Measurements from ENCODE around the gene PITPNC1.
A peak's percentile ranks its signal among the peaks of the same experiment; 100 is the strongest.
"Not testable (repeated sequence)": the region's sequence is repeated elsewhere in the genome, so short reads cannot be mapped to it uniquely, and the experiment has no call there.

The PITPNC1 gene

DNA sequence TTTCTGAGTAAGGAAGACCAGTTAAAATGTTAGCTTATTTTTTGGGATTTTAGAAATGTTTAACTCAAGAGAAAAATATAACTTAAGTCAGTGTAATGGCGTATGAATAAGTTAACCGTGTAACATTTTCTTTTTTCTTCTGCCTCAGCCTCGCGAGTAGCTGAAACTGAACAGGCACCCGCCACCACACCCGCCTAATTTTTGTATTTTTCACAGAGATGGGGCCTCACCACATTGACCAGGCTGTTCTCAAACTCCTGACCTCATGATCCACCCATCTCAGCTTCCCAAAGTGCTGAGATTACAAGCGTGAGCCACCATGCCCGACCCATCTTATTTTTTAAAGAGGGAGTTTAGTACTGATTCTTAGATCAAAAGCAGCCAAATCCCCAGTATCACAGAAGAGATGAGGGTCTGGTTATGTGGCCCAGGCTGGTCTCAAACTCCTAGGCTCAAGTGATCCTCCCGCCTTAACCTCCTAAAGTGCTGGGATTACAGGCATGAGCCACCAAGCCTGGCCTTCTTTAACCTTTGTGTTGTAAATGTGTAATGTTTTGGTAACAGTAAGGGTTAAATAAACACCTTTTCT is 16.8 kb downstream of the PITPNC1 start:
- no peak for DNase-seq (ENCODE audit: low read depth in 2 of 3, low spot score in 1 of 3)

DNA sequence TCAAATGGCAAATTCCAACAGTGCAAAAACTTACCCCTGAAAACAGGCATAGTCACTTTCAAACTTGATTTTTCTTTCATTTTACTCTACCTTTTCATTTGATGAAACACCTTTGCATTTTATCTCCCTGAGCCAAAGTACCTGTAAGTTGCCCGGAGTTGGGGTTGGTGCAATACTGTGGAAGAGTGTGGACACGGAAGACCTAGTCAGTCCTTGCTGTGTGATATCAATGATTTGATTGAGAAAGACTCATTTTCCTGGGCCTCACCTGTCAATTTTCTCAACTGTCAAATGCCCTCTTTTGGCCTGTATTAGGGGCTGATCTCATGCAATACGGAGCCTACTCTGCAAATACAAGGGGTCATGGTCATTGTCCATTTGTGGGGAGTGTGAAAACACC is 22.6 kb downstream of the PITPNC1 start:
- DNase-seq (ENCODE audit: low read depth in 2 of 3, low spot score in 1 of 3): no peak

DNA sequence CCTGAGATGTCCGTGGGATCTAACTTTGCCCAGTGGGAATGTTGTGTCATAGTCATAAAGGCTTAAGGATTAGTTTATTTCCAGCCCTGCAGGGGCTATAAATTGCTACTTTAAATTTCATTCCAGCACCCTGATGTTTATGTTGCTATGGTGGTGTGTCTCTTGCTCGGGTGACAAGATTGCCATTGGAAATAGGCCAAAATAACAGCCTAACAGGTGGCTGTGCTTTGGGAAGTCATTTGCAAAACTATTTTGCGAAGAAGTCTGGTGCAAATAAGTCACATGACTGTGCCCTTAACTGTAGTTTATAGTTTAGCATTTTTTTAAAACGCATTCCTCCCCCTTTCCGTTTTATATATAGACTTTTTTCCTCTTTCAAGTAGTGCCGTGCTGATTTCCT is 23.1 kb downstream of the PITPNC1 start:
- no peak for DNase-seq (ENCODE audit: low read depth in 2 of 3, low spot score in 1 of 3)

- no peak for DNase-seq (ENCODE audit: low read depth in 2 of 3, low spot score in 1 of 3)
These were observed 24.0 kb downstream of the PITPNC1 start for GRCh38 chr17:67401106-67401505.

DNA sequence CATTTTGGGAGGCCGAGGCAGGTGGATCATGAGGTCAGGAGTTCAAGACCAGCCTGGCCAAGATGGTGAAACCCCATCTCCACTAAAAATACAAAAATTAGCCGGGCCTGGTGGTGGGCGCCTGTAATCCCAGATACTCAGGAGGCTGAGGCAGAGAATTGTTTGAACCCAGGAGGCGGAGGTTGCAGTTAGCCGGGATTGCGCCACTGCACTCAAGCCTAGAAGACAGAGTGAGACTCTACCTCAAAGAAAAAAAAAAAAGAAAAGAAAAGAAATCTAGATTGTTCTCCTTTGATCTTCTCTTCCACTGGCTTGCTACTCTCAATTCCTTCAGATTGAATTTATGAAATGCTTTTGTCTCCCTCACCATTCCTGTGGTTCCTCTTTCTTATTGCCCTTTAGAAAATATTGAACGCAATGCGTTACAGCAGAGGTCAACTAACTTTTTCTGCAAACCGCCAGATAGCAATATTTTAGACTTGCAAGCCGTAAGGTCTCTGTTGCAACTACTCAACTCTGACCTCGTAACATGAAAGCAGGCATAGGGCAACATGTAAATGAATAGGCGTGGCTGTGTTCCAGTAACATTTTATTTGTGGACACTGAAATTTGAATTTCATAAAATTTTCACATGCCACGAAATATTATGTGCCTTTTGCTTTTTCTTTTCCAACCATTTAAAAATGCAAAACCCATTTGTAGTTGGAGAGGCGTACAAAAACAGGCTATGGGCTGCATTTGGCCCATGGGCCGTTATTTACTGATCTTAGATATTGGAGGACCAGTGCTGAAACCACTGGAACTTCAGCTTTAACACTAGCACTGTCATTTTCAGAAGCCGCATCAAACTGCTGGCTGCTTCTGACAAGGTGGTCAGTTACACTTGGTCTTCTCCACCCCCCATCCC is 24.8 kb downstream of the PITPNC1 start:
- DNase-seq (ENCODE audit: low read depth in 2 of 3, low spot score in 1 of 3): no peak

GRCh38 chr17:67403065-67403464 is 26.0 kb downstream of the PITPNC1 start:
- no peak for DNase-seq (ENCODE audit: low read depth in 2 of 3, low spot score in 1 of 3)

DNA sequence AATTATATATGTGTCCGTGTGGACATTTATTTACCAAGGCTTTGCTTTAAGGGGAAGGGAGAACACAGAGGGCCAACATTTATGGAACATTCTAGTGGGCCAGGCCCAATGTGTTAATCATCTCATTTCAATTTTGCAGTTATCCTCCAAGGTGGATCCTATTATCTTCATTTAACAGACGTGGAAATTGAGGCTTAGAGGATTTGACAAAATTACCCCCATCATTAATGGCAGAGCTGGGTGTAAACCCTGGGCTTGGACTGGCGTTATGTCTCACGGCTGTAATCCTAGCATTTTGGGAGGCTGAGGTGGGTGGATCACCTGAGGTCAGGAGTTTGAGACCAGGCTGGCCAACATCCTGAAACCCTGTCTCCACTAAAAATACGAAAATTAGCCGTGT is 26.4 kb downstream of the PITPNC1 start:
- no peak for DNase-seq (ENCODE audit: low read depth in 2 of 3, low spot score in 1 of 3)

GRCh38 chr17:67408455-67408830 is 31.4 kb downstream of the PITPNC1 start:
- not testable (repeated sequence) for DNase-seq (ENCODE audit: low read depth in 2 of 3, low spot score in 1 of 3)

DNA sequence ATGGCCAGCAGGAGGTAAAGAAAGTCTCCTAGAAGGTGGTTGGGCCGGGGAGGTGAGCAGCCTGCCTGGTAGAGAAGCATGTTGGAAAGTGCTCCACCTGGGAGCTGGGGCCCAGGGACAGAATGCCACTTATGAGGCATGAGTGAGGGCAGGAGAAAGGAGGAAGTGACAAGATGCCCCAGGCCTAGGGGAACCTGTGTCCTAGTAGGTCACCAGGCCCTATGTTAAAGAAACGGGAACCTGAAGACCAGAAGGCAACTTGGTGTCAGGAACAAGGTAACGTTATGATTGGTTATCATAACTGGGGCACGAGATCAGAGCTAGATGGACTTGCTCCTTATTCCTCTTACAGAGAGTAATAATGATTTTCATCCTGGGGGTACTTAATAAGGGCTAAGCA is 34.3 kb downstream of the PITPNC1 start:
- DNase-seq (ENCODE audit: low read depth in 2 of 3, low spot score in 1 of 3): no peak

DNA sequence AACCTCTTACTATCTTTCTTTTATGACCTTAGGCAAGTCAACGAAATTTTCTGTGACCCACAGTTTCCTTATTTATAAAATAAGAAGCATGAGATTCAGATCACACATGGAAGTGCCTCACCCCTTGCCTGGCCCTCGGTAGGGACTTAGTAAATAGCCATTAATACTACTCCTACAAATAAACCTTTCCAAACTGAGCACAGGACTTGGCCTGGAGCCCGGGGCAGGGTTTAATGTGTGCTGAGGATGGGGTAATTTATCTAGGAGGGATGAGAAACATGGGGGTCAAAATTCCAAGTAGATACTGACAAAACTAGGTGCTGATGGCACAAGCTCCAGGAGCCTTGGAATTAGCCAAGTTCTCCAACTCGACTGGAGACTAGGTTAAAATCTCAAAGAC is 35.0 kb downstream of the PITPNC1 start:
- no peak for DNase-seq (ENCODE audit: low read depth in 2 of 3, low spot score in 1 of 3)

GRCh38 chr17:67412941-67413340 is 35.9 kb downstream of the PITPNC1 start:
- DNase-seq (ENCODE audit: low read depth in 2 of 3, low spot score in 1 of 3): no peak

DNA sequence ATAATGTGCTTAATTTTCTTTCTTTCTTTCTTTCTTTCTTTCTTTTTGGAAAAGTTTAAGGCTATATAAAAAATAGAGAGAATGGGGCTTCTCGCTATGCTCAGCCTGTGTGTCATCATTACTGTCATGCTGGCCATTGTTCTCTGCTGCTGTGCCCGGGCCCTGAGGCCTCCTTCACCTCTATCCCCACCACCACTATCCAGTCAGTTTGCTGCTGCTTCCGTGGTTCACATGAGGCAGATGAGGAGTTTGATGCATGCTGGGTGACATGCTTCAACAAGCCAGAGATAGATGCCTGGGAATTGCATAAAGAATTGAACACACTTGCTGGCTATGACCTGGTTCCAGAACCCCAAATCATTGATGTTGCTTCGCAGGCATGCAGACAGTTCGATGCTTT is 36.3 kb downstream of the PITPNC1 start:
- DNase-seq (ENCODE audit: low read depth in 2 of 3, low spot score in 1 of 3): no peak

DNA sequence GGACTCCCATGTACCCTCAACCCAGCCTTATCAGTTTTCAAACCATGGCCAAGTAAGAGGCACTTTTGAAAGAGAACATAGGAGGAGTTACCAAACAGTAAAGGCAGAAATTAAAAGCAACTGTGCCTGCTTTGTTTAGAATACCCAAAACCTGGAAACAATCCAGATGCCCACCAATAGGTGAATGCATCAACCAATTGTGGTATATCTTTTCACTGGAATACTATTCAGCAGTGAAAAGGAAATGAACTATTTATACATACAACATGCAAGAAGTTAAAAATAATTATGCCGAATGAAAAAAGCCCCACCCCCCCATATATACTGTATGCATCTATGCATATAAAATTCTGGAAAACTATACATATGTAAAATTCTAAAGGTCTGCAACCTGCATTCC is 37.0 kb downstream of the PITPNC1 start:
- DNase-seq (ENCODE audit: low read depth in 2 of 3, low spot score in 1 of 3): no peak

- no peak for DNase-seq (ENCODE audit: low read depth in 2 of 3, low spot score in 1 of 3)
These were observed 37.5 kb downstream of the PITPNC1 start for GRCh38 chr17:67414559-67414958.

- DNase-seq (ENCODE audit: low read depth in 2 of 3, low spot score in 1 of 3): no peak
These were observed 38.2 kb downstream of the PITPNC1 start for GRCh38 chr17:67415291-67415690.

- no peak for DNase-seq (ENCODE audit: low read depth in 2 of 3, low spot score in 1 of 3)
These were observed 40.4 kb downstream of the PITPNC1 start for GRCh38 chr17:67417507-67417906.

- DNase-seq (ENCODE audit: low read depth in 2 of 3, low spot score in 1 of 3): no peak
These were observed 43.9 kb downstream of the PITPNC1 start for GRCh38 chr17:67420994-67421393.

- DNase-seq (ENCODE audit: low read depth in 2 of 3, low spot score in 1 of 3): peak in 2 of 3 donors; percentile 26 to 54
These were observed 44.8 kb downstream of the PITPNC1 start for GRCh38 chr17:67421869-67422273.

GRCh38 chr17:67422296-67422695 is 45.2 kb downstream of the PITPNC1 start:
- DNase-seq (ENCODE audit: low read depth in 2 of 3, low spot score in 1 of 3): not testable (repeated sequence)

DNA sequence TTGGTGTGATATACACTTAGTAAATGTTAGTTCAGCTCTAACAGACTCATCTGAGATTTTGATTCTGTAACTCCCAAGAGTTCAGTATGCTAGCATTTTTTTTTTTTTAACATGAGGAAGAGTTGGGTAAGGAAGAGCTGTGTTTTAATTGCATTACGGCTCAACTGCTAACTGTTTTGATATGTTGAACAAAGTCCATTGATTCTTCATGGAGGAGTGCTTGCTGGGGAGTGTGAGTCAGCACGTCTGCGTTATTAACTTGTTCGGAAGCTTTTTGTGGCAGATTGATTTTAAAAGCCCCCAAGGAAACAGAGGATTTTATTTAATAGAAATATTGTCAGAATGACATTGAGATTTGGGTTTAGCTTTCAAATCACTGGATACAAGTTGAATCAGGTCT is 45.8 kb downstream of the PITPNC1 start:
- no peak for DNase-seq (ENCODE audit: low read depth in 2 of 3, low spot score in 1 of 3)

DNA sequence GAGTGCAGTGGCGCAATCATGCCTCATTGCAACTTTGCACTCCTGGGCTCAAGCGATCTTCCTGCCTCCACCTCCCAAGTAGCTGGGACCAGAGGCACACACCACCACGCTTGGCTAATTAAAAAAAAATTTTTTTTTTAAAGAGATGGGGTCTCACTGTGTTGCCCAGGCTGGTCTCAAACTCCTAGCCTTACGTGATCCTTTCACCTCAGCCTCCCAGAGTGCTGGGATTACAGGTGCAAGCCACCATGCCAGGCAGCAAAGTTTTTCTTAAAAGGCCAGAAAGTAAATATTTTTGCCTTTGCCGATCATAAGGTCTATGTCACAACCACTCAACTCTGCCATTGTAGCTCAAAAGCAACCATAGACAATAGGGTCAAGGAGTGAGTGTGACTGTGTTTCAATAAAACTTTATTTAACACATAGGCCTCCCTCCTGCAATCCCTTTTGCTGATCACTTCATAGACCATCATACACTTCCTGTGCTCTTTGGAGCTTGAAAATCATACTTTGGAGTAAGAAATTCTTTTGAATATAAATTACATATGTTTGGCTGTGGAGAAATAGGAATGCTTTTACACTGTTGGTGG is 48.6 kb downstream of the PITPNC1 start:
- DNase-seq (ENCODE audit: low read depth in 2 of 3, low spot score in 1 of 3): no peak

DNA sequence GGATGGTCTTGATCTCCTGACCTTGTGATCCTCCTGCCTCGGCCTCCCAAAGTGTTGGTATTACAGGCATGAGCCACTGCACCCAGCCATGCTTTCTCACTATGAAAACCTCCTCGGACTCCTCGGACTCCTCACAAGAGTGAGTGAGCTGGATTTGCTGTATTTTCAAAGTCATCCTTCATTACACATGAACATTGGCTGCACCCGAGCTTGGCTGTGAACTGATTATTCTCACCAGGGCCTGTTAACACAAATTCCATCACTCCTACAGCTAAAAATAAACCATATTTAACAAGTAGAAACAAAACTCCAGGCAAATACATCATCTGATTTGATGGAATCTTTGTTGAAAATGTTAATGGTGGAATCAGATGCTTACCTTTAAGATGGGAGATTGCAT is 50.3 kb downstream of the PITPNC1 start:
- DNase-seq (ENCODE audit: low read depth in 2 of 3, low spot score in 1 of 3): no peak

Measured in stimulated activated CD4-positive, alpha-beta T cell treated with anti-CD3 and anti-CD28 coated beads, Interleukin-12 subunit alpha, Interleukin-12 subunit beta, amount 100 ng/mL, for 48 hours (primary cell).